Epithelial cell of esophagus (primary cell): Measurements from ENCODE around the gene SLC44A1.

Experiments
- DNase-seq: peaks from one replicate; pipeline ENCODE4 v3.0.0; 2010; ENCODE audit warnings: low read depth
- H3K4me3 ChIP-seq: 2 replicates; pipeline ENCODE4 v1.5.1; 2011; ENCODE audit warnings: mild to moderate bottlenecking, low read length, control low read depth
- CTCF ChIP-seq: IDR thresholded peaks from 2 replicates; pipeline ENCODE4 v1.5.1; 2011; ENCODE audit warnings: low read depth, mild to moderate bottlenecking, low read length, control low read depth, inconsistent platforms; ENCODE audit not compliant: insufficient read depth; ENCODE audit errors: missing control alignments

The SLC44A1 gene

DNA sequence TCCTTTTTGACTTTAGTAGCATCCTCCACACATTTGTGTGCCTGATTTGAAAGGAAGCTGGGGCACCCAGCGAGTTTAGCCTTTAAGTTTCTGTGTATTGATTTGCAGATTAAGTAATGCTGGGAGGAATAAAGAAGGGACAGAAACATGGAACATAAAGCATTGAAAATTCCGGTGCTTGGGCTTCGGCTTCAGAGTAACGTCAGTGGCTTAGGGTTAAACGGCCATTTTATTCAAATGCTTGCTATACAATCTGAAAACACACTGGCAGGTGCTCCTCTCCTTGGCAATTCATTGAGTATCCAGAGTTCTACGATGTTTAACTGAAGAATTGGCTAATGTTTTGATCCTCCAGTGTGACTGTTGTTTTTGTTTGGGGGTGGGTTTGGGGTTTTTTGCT is 145.3 kb downstream of the SLC44A1 start:
- H3K4me3 ChIP-seq = no peak overlapping the region
- TF ChIP-seq CTCF = no peak
- DNase-seq = no peak

DNA sequence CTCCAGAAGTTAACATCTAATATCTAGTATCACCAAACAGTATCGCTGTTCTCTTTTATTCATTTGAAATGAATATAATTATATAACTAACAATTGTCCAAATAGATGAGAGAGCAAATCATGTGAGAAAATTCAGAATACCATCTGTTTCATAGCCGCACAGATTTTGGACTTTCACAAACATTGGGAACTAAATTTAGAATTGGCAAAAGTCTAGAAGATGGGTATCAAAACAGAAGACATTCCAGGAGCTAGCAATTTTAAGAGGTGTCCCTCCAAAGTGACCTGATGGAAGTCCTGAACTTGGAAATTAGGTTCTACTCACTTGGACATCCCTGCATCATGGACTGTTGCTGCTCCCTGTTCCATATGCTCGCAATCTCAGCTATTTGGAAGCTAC is 146.4 kb downstream of the SLC44A1 start:
- no peak overlapping the region for H3K4me3 ChIP-seq
- no peak for DNase-seq
- no peak for TF ChIP-seq CTCF

DNA sequence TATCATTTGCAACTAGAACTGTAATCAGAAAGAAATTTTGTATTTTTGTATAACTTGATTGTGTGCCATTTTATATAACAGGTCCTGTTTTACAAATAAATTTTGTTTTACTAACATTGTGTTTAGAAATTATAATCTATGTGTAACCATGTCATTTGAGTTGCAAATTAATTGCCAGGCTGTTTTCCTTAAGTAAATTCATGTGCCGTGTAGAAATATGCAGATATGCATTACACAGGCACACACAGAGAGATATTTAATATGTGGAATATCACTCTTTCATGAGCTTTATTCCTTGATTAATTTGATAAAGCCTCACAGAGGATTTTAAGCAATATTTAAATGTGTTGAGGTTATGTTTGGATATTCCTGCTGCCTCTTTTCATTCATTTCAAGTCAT is 146.8 kb downstream of the SLC44A1 start:
- no peak overlapping the region for H3K4me3 ChIP-seq
- no peak for TF ChIP-seq CTCF
- no peak for DNase-seq

DNA sequence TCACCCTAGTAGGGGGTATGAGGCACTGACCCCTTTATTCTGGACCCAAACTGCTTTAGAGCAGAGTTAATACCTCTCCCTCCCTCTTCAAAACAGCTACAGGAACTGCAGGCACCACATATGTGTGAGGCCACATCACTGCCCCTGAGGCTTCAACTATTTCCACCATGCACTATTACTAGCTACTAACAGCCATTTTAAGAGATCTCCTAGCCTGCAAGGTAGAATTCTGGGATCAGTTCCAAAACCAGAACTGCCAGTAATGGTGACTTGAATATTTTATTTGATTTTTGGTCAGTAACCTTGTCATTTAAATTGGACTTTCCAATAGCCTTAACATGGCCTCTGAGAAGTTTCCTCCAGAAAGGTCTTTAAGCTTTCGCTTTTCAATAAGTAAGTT is 148.1 kb downstream of the SLC44A1 start:
- no peak for DNase-seq
- no peak for TF ChIP-seq CTCF
- H3K4me3 ChIP-seq = no peak overlapping the region

DNA sequence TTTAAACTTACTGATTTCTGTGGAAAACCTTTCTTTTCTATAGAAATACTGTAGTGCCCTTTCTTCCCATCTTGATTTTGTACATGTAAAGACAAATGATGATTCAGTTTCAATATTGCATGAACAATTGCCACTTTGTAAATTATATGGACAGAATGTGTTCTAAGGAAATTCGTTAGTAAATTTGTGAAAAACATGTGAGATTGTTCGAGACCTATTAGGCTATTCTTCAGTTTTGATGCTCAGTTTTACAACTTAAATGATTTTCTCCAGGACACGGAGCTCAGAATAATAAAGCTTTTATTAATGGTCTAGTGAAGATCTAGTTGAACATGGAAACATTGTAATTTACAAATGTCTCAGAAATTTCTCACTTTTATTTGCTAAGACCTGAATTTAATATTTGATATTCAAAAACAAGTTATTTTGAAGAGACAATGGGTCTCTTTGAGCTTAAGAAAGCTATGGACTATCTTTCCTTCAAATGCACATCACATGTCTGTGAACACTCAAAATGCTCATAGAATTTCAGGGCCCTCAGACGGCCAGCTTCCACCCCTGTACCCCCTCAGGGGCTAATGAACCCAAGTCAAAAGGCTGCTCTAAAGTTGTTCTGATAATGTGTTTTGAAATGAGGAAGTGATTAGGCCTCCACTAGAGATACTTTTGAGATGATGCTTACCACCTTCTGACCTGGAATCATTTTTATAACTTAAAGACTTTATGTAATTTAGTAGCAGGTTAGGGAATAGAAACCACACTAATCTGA is 149.3 kb downstream of the SLC44A1 start:
- DNase-seq = no peak
- no peak overlapping the region for H3K4me3 ChIP-seq
- TF ChIP-seq CTCF = no peak

DNA sequence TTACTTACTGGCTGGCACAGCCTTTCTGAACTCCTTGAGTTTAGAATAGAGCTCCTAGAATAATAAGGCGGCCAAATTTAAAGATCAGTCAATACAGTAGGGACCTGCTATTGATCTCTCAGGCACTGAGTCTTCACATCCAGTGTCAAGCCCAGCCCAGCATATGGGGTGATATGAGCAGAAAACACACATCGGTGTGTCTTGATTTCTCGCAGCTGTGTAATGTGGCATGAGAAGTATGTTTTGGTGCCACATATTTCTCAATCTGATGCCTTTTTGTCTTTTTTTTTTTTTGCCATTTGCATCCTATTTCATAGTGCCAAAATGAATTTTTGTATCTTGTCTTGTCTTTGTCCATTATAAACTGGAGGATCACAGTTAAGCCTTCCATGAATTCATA is 152.0 kb downstream of the SLC44A1 start:
- TF ChIP-seq CTCF = no peak
- no peak overlapping the region for H3K4me3 ChIP-seq
- DNase-seq = no peak

GRCh38 chr9:105396901-105397300 is 152.4 kb downstream of the SLC44A1 start:
- H3K4me3 ChIP-seq = no peak overlapping the region
- no peak for DNase-seq
- TF ChIP-seq CTCF = no peak
